Mesenteric fat pad (tissue), 1 donor: ENCODE results near the gene COMMD6. TPM values are rescaled to one million over a fixed set of nuclear protein-coding genes. Genes with fewer than 3 reads are reported as not detected.

Source experiments
- DNase-seq: peaks from one replicate; pipeline ENCODE4 v3.0.0-alpha.2; 2020; ENCODE audit warnings: low spot score
- total RNA-seq: library from RNA; stranded (reverse); fragmentation: NEBNext Ultra II Directional; extraction: Animal tissue kit (Norgen Biotek cat#: 25700); gene quantifications from one replicate; pipeline ENCODE4 v1.2.1, GENCODE V29; 2021
- donor health status: DM: yes; HTN: yes; CAD: no.

COMMD6 gene
- total RNA-seq, 1 donor from 2014 or later: 133 TPM

GRCh38 chr13:75530549-75530961 lies 7.1 kb downstream of the COMMD6 start:
- no peak for DNase-seq

- DNase-seq: no peak
Measured at GRCh38 chr13:75521956-75522355, 15.7 kb downstream of the COMMD6 start.

GRCh38 chr13:75518439-75519088 lies 19.1 kb downstream of the COMMD6 start:
- no peak for DNase-seq

GRCh38 chr13:75514080-75514995 lies 23.3 kb downstream of the COMMD6 start:
- DNase-seq: no peak

- no peak for DNase-seq
Measured at GRCh38 chr13:75513271-75513670, 24.4 kb downstream of the COMMD6 start.

GRCh38 chr13:75512253-75512652 lies 25.4 kb downstream of the COMMD6 start:
- no peak for DNase-seq

GRCh38 chr13:75511051-75511625 lies 26.5 kb downstream of the COMMD6 start:
- DNase-seq: no peak

- DNase-seq: no peak
Measured at GRCh38 chr13:75508002-75508548, 29.6 kb downstream of the COMMD6 start.

- DNase-seq: no peak
Measured at GRCh38 chr13:75507027-75508001, 30.3 kb downstream of the COMMD6 start.

- no peak for DNase-seq
Measured at GRCh38 chr13:75506018-75506417, 31.6 kb downstream of the COMMD6 start.

- no peak for DNase-seq
Measured at GRCh38 chr13:75505327-75505726, 32.3 kb downstream of the COMMD6 start.

GRCh38 chr13:75495938-75496337 lies 41.7 kb downstream of the COMMD6 start:
- no peak for DNase-seq

- no peak for DNase-seq
Measured at GRCh38 chr13:75494491-75494890, 43.1 kb downstream of the COMMD6 start.

GRCh38 chr13:75493156-75493555 lies 44.5 kb downstream of the COMMD6 start:
- DNase-seq: no peak

- DNase-seq: no peak
Measured at GRCh38 chr13:75492389-75492788, 45.3 kb downstream of the COMMD6 start.

GRCh38 chr13:75491376-75491775 lies 46.3 kb downstream of the COMMD6 start:
- DNase-seq: no peak

- DNase-seq: no peak
Measured at GRCh38 chr13:75489502-75490263, 48.0 kb downstream of the COMMD6 start.

- DNase-seq: no peak
Measured at GRCh38 chr13:75486146-75487062, 51.2 kb downstream of the COMMD6 start.
